ENCODE measurements around the gene ADAP1.

Gene ADAP1

GRCh38 chr7:988963-989529, 34.6 kb upstream of the ADAP1 start:
- DNase-seq, result no peak

- no peak for DNase-seq
Measured at GRCh38 chr7:988426-988911, 34.0 kb upstream of the ADAP1 start.

GRCh38 chr7:987909-988308, 33.4 kb upstream of the ADAP1 start:
- no peak for DNase-seq

- DNase-seq, result no peak
Measured at GRCh38 chr7:986766-987751, 32.6 kb upstream of the ADAP1 start.

GRCh38 chr7:985915-986741, 31.6 kb upstream of the ADAP1 start:
- no peak for DNase-seq

- DNase-seq, result no peak
Measured at GRCh38 chr7:985127-985416, 30.6 kb upstream of the ADAP1 start.

- DNase-seq, result no peak
Measured at GRCh38 chr7:984361-985126, 30.1 kb upstream of the ADAP1 start.

GRCh38 chr7:983616-984071, 29.2 kb upstream of the ADAP1 start:
- DNase-seq, result no peak

GRCh38 chr7:983004-983615, 28.6 kb upstream of the ADAP1 start, which contains the start of gene CYP2W1:
CYP2W1 (plus strand) TSS chr7:983181; CDS start chr7:983212, 31 bp downstream.
- no peak for DNase-seq

GRCh38 chr7:982511-983003, 28.1 kb upstream of the ADAP1 start:
- no peak for DNase-seq

- no peak for DNase-seq
Measured at GRCh38 chr7:981793-982510, 27.5 kb upstream of the ADAP1 start.

GRCh38 chr7:979886-980571, 25.5 kb upstream of the ADAP1 start:
- DNase-seq, result no peak

- no peak for DNase-seq
Measured at GRCh38 chr7:979151-979550, 24.7 kb upstream of the ADAP1 start.

- DNase-seq, result no peak
Measured at GRCh38 chr7:978416-979091, 24.1 kb upstream of the ADAP1 start.

- no peak for DNase-seq
Measured at GRCh38 chr7:978049-978346, 23.5 kb upstream of the ADAP1 start.

GRCh38 chr7:977326-978048, 23.0 kb upstream of the ADAP1 start:
- DNase-seq, result no peak

GRCh38 chr7:976901-977325, 22.4 kb upstream of the ADAP1 start:
- DNase-seq, result no peak

- DNase-seq, result no peak
Measured at GRCh38 chr7:975702-976473, 21.4 kb upstream of the ADAP1 start.
